SK-N-SH treated with all-trans-retinoic acid at 6 μM for 48 hours (cell line): Measurements from ENCODE around the gene LHFPL2.

ENCODE experiments used
- BACH2 ChIP-seq: fragments of 250-450 bp; sonication (Bioruptor Pico); IDR thresholded peaks from 2 replicates; pipeline ENCODE4 v1.9.0; 2021; ENCODE audit warnings: mild to moderate bottlenecking, borderline replicate concordance
- CSDC2 ChIP-seq: fragments of 250-450 bp; sonication (Bioruptor Pico); IDR thresholded peaks from 2 replicates; pipeline ENCODE4 v1.5.0; 2020; ENCODE audit warnings: mild to moderate bottlenecking, moderate library complexity
- OSR1 ChIP-seq: fragments of 250-450 bp; sonication (Bioruptor Pico); IDR thresholded peaks from 2 replicates; pipeline ENCODE4 v1.8.0; 2022; ENCODE audit warnings: moderate library complexity, mild to moderate bottlenecking, inconsistent platforms
- RARB ChIP-seq: fragments of 250-450 bp; sonication (Bioruptor Pico); IDR thresholded peaks from 2 replicates; pipeline ENCODE4 v1.8.0; 2021; ENCODE audit warnings: mild to moderate bottlenecking, moderate library complexity
- SNAI2 ChIP-seq: fragments of 250-450 bp; sonication (Bioruptor Pico); IDR thresholded peaks from 2 replicates; pipeline ENCODE4 v1.5.0; 2020; ENCODE audit warnings: mild to moderate bottlenecking, moderate library complexity
- TCF4 ChIP-seq: fragments of 250-450 bp; sonication (Bioruptor Pico); IDR thresholded peaks from 2 replicates; pipeline ENCODE4 v1.8.0; 2021; ENCODE audit warnings: mild to moderate bottlenecking, moderate library complexity, borderline replicate concordance
- TOX ChIP-seq: fragments of 250-450 bp; sonication (Bioruptor Pico); IDR thresholded peaks from 2 replicates; pipeline ENCODE4 v1.8.0; 2021; ENCODE audit warnings: mild to moderate bottlenecking, moderate library complexity, borderline replicate concordance
- ZFP3 ChIP-seq: fragments of 250-450 bp; sonication (Bioruptor Pico); IDR thresholded peaks from 2 replicates; pipeline ENCODE4 v1.5.0; 2020; ENCODE audit warnings: mild to moderate bottlenecking, moderate library complexity
- ZNF565 ChIP-seq: fragments of 450-650 bp; formaldehyde crosslinking; conservative IDR thresholded peaks from 2 replicates; pipeline ENCODE4 v1.5.0; 2020; ENCODE audit warnings: low read depth, mild to moderate bottlenecking, moderate library complexity
- ZNF70 ChIP-seq: fragments of 450-650 bp; formaldehyde crosslinking; IDR thresholded peaks from 2 replicates; pipeline ENCODE4 v1.5.0; 2020; ENCODE audit warnings: mild to moderate bottlenecking, moderate library complexity
- ZNF8 ChIP-seq: fragments of 450-650 bp; formaldehyde crosslinking; IDR thresholded peaks from 2 replicates; pipeline ENCODE4 v1.5.0; 2020; ENCODE audit warnings: mild to moderate bottlenecking, moderate library complexity
- TF ChIP-seq, protein P1 (sequence below): fragments of 250-450 bp; sonication (Bioruptor Pico); IDR thresholded peaks from 2 replicates; pipeline ENCODE4 v1.8.0; 2021; ENCODE audit warnings: low read depth, mild to moderate bottlenecking, moderate library complexity, borderline replicate concordance
- TF ChIP-seq, protein P2 (sequence below): fragments of 250-450 bp; sonication (Bioruptor Pico); IDR thresholded peaks from 2 replicates; pipeline ENCODE4 v1.5.1; 2020; ENCODE audit warnings: low read depth, mild to moderate bottlenecking, moderate library complexity
- TF ChIP-seq, protein P3 (sequence below): fragments of 250-450 bp; sonication (Bioruptor Pico); IDR thresholded peaks from 2 replicates; pipeline ENCODE4 v1.8.0; 2020; ENCODE audit warnings: mild to moderate bottlenecking, moderate library complexity, borderline replicate concordance

DNA sequence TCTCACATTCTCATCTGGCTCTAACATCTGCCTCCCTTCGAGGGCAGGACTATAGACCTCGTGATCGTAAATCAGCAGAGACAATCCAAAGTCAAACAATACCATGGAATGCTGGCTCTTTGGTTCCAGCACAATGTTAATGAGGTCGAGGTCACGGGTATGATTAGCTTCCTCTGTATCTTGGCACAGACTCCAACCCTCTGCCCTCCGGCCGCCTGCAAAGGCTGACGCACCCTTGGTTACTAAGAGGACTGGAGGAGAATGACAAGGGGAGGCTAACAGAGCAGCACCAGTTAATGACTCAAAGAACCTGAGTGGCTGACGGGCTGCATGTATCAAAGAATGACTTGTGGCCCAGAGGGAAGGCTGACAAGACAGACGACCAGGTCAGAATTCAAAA is 10.1 kb downstream of the LHFPL2 start:
- TF ChIP-seq SNAI2, result 0 out of 2 replicates have a peak, but pooled peaks have one; percentile 37
- no peak for TF ChIP-seq TCF4 (CRISPR knock-in tag)
- no peak for TF ChIP-seq ZNF565 (CRISPR knock-in tag)
- no peak for TF ChIP-seq CSDC2 (CRISPR knock-in tag)
- no peak for TF ChIP-seq ZFP3 (CRISPR knock-in tag)
- TF ChIP-seq, protein P1, sequence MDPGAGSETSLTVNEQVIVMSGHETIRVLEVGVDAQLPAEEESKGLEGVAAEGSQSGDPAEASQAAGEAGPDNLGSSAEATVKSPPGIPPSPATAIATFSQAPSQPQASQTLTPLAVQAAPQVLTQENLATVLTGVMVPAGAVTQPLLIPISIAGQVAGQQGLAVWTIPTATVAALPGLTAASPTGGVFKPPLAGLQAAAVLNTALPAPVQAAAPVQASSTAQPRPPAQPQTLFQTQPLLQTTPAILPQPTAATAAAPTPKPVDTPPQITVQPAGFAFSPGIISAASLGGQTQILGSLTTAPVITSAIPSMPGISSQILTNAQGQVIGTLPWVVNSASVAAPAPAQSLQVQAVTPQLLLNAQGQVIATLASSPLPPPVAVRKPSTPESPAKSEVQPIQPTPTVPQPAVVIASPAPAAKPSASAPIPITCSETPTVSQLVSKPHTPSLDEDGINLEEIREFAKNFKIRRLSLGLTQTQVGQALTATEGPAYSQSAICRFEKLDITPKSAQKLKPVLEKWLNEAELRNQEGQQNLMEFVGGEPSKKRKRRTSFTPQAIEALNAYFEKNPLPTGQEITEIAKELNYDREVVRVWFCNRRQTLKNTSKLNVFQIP (CRISPR knock-in tag), result no peak
- TF ChIP-seq TOX, result no peak
- TF ChIP-seq, protein P2, sequence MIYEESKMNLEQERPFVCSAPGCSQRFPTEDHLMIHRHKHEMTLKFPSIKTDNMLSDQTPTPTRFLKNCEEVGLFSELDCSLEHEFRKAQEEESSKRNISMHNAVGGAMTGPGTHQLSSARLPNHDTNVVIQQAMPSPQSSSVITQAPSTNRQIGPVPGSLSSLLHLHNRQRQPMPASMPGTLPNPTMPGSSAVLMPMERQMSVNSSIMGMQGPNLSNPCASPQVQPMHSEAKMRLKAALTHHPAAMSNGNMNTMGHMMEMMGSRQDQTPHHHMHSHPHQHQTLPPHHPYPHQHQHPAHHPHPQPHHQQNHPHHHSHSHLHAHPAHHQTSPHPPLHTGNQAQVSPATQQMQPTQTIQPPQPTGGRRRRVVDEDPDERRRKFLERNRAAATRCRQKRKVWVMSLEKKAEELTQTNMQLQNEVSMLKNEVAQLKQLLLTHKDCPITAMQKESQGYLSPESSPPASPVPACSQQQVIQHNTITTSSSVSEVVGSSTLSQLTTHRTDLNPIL (CRISPR knock-in tag), result no peak
- TF ChIP-seq ZNF8 (CRISPR knock-in tag), result no peak
- no peak for TF ChIP-seq ZNF70 (CRISPR knock-in tag)
- TF ChIP-seq OSR1, result no peak
- TF ChIP-seq, protein P3, sequence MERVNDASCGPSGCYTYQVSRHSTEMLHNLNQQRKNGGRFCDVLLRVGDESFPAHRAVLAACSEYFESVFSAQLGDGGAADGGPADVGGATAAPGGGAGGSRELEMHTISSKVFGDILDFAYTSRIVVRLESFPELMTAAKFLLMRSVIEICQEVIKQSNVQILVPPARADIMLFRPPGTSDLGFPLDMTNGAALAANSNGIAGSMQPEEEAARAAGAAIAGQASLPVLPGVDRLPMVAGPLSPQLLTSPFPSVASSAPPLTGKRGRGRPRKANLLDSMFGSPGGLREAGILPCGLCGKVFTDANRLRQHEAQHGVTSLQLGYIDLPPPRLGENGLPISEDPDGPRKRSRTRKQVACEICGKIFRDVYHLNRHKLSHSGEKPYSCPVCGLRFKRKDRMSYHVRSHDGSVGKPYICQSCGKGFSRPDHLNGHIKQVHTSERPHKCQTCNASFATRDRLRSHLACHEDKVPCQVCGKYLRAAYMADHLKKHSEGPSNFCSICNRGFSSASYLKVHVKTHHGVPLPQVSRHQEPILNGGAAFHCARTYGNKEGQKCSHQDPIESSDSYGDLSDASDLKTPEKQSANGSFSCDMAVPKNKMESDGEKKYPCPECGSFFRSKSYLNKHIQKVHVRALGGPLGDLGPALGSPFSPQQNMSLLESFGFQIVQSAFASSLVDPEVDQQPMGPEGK (CRISPR knock-in tag), result 0 out of 2 replicates have a peak, but pooled peaks have one; percentile 27
- 0 out of 2 replicates have a peak, but pooled peaks have one; percentile 27 for TF ChIP-seq RARB
- TF ChIP-seq BACH2 (CRISPR knock-in tag), result no peak
